Kidney tubule cell (primary cell): ENCODE measurements around the gene MOV10L1.
"Not testable (repeated sequence)": the region's sequence is repeated elsewhere in the genome, so short reads cannot be mapped to it uniquely, and the experiment has no call there.

Experiments used
- DNase-seq: peaks from one replicate; pipeline ENCODE4 v3.0.0-alpha.2; 2018; ENCODE audit warnings: low spot score

The MOV10L1 gene

GRCh38 chr22:50203288-50203687 is 113.5 kb downstream of the MOV10L1 start:
- DNase-seq = no peak

- DNase-seq = no peak
These were observed 114.8 kb downstream of the MOV10L1 start for GRCh38 chr22:50204571-50204970.

GRCh38 chr22:50204998-50205397 is 115.2 kb downstream of the MOV10L1 start:
- not testable (repeated sequence) for DNase-seq

GRCh38 chr22:50205781-50206569 is 116.2 kb downstream of the MOV10L1 start:
- DNase-seq = no peak

- peak; percentile 28 for DNase-seq
These were observed 116.8 kb downstream of the MOV10L1 start for GRCh38 chr22:50206599-50206998.

- DNase-seq = no peak
These were observed 117.8 kb downstream of the MOV10L1 start for GRCh38 chr22:50207383-50208140.

GRCh38 chr22:50208430-50208938 is 118.7 kb downstream of the MOV10L1 start:
- DNase-seq = no peak

GRCh38 chr22:50208939-50209892 is 119.4 kb downstream of the MOV10L1 start:
- DNase-seq = no peak

GRCh38 chr22:50209893-50210292 is 120.1 kb downstream of the MOV10L1 start:
- peak; percentile 59 for DNase-seq

GRCh38 chr22:50210378-50211139 is 120.8 kb downstream of the MOV10L1 start:
- no peak for DNase-seq

- DNase-seq = no peak
These were observed 121.3 kb downstream of the MOV10L1 start for GRCh38 chr22:50211147-50211546.
